AG09309 (cell line): ENCODE data around the gene RAB8B.

Source experiments
- DNase-seq: peaks from one replicate; pipeline ENCODE4 v3.0.0-alpha.2; 2010; ENCODE audit warnings: low read depth
- H3K4me3 ChIP-seq: 2 replicates; pipeline ENCODE4 v1.5.1; 2011; ENCODE audit warnings: mild to moderate bottlenecking, low read depth, low read length, moderate library complexity; ENCODE audit not compliant: control insufficient read depth
- CTCF ChIP-seq: IDR thresholded peaks from 2 replicates; pipeline ENCODE4 v1.5.1; 2011; ENCODE audit warnings: mild to moderate bottlenecking, low read depth, low read length, inconsistent platforms; ENCODE audit not compliant: insufficient read depth, control insufficient read depth; ENCODE audit errors: missing control alignments

The RAB8B gene

GRCh38 chr15:63212050-63213004, 22.9 kb downstream of the RAB8B start:
- peak; percentile 70 for DNase-seq
- TF ChIP-seq CTCF: no peak
- H3K4me3 ChIP-seq: no peak overlapping the region

- TF ChIP-seq CTCF: no peak
- no peak overlapping the region for H3K4me3 ChIP-seq
- no peak for DNase-seq
Measured at GRCh38 chr15:63218100-63218808, 28.8 kb downstream of the RAB8B start.

- H3K4me3 ChIP-seq: no peak overlapping the region
- no peak for TF ChIP-seq CTCF
- no peak for DNase-seq
Measured at GRCh38 chr15:63219196-63219710, 29.8 kb downstream of the RAB8B start.

- no peak overlapping the region for H3K4me3 ChIP-seq
- DNase-seq: no peak
- no peak for TF ChIP-seq CTCF
Measured at GRCh38 chr15:63221346-63221745, 31.9 kb downstream of the RAB8B start.

- no peak for TF ChIP-seq CTCF
- H3K4me3 ChIP-seq: no peak overlapping the region
- no peak for DNase-seq
Measured at GRCh38 chr15:63223463-63223862, 34.1 kb downstream of the RAB8B start.

- DNase-seq: no peak
- TF ChIP-seq CTCF: no peak
Measured at GRCh38 chr15:63225381-63225780, 36.0 kb downstream of the RAB8B start.

More at GRCh38 chr15:63225381-63225780, 36.0 kb downstream of the RAB8B start:
- no peak overlapping the region for H3K4me3 ChIP-seq
